HL-60 (cell line): ENCODE data around the gene COG4.

Experiments used
- POLR2AphosphoS5 ChIP-seq: IDR thresholded peaks from 2 replicates; pipeline ENCODE4 v1.6.1; 2012; ENCODE audit warnings: low read depth
- TF ChIP-seq, protein P1 (sequence below): IDR thresholded peaks from one replicate; pipeline ENCODE4 v1.5.1; 2011; ENCODE audit warnings: low read length, control low read depth, inconsistent platforms; ENCODE audit not compliant: insufficient read depth
- TF ChIP-seq, protein P2 (sequence below): IDR thresholded peaks from 2 replicates; pipeline ENCODE4 v1.6.1; 2012; ENCODE audit warnings: low read depth; ENCODE audit not compliant: insufficient replicate concordance

DNA sequence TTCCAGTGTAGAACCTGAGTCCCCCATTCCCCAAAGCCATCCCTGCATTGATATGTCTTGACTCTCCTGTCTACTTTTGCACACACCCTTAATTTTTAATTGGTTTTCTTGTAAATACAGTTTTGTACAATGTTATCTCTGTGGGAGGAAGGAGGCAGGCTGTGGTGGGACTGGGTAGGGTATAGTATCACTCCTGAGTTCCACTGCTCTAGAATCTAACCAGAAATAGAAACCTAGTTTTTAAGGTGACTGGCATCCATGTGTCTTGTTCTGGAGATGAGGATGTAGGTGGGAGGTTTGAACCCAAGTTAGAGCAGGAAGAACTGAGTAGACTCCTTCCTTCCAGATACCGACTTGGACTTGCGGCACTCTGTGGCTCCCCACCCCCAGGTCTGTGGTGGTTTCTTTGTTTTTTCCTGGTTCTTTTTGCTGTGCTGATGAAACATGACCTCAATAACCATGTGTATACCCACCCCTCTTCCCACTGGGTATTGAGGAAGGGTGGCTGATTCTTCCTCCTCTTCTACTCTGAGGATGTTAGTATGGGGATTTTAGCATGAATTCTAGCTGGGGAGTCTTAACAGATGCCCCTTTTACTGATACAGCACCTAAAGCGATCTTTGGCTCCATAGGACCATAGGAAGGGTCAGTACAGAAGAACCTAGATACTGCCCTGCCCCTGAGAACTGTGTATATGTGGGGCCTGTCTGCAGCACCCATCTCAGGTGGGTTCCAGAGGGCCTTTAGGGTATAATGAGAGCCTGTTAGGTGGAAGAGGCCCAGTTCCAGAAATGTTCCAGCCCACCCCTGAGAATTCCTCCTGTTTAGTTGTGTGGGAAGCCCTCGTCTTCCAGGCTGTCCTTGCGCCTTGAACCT, 48.9 kb upstream of the COG4 start:
- TF ChIP-seq, protein P1, sequence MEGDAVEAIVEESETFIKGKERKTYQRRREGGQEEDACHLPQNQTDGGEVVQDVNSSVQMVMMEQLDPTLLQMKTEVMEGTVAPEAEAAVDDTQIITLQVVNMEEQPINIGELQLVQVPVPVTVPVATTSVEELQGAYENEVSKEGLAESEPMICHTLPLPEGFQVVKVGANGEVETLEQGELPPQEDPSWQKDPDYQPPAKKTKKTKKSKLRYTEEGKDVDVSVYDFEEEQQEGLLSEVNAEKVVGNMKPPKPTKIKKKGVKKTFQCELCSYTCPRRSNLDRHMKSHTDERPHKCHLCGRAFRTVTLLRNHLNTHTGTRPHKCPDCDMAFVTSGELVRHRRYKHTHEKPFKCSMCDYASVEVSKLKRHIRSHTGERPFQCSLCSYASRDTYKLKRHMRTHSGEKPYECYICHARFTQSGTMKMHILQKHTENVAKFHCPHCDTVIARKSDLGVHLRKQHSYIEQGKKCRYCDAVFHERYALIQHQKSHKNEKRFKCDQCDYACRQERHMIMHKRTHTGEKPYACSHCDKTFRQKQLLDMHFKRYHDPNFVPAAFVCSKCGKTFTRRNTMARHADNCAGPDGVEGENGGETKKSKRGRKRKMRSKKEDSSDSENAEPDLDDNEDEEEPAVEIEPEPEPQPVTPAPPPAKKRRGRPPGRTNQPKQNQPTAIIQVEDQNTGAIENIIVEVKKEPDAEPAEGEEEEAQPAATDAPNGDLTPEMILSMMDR = no peak
- no peak; the same call in 1 of the 2 replicates for TF ChIP-seq POLR2AphosphoS5
- TF ChIP-seq, protein P2, sequence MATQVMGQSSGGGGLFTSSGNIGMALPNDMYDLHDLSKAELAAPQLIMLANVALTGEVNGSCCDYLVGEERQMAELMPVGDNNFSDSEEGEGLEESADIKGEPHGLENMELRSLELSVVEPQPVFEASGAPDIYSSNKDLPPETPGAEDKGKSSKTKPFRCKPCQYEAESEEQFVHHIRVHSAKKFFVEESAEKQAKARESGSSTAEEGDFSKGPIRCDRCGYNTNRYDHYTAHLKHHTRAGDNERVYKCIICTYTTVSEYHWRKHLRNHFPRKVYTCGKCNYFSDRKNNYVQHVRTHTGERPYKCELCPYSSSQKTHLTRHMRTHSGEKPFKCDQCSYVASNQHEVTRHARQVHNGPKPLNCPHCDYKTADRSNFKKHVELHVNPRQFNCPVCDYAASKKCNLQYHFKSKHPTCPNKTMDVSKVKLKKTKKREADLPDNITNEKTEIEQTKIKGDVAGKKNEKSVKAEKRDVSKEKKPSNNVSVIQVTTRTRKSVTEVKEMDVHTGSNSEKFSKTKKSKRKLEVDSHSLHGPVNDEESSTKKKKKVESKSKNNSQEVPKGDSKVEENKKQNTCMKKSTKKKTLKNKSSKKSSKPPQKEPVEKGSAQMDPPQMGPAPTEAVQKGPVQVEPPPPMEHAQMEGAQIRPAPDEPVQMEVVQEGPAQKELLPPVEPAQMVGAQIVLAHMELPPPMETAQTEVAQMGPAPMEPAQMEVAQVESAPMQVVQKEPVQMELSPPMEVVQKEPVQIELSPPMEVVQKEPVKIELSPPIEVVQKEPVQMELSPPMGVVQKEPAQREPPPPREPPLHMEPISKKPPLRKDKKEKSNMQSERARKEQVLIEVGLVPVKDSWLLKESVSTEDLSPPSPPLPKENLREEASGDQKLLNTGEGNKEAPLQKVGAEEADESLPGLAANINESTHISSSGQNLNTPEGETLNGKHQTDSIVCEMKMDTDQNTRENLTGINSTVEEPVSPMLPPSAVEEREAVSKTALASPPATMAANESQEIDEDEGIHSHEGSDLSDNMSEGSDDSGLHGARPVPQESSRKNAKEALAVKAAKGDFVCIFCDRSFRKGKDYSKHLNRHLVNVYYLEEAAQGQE = no peak
